Stimulated activated CD4-positive, alpha-beta T cell treated with anti-CD3 and anti-CD28 coated beads, Interleukin-2, amount 100 ng/mL, for 48 hours (primary cell): ENCODE data around the gene NUDT19.
"Not testable (repeated sequence)": the region's sequence is repeated elsewhere in the genome, so short reads cannot be mapped to it uniquely, and the experiment has no call there.

Experiments
- DNase-seq, 2 donors: peaks; one replicate each; pipeline ENCODE4 v3.0.0-alpha.2; 2020

Gene NUDT19

GRCh38 chr19:32691291-32691951 is at the start of gene NUDT19:
NUDT19 (plus strand) TSS chr19:32691821; CDS start chr19:32691961, 140 bp downstream.
- peak; percentile 73 for DNase-seq

- peak; percentile 31 to 38 for DNase-seq
These were observed 48.9 kb upstream of the NUDT19 start for GRCh38 chr19:32642771-32643170.

- DNase-seq = no peak
These were observed 45.1 kb upstream of the NUDT19 start for GRCh38 chr19:32646556-32646955.

GRCh38 chr19:32647361-32647760 is 44.3 kb upstream of the NUDT19 start:
- DNase-seq = no peak

- DNase-seq = no peak
These were observed 41.9 kb upstream of the NUDT19 start for GRCh38 chr19:32649751-32650150.

- DNase-seq = no peak
These were observed 41.0 kb upstream of the NUDT19 start for GRCh38 chr19:32650671-32651070.

- no peak for DNase-seq
These were observed 39.9 kb upstream of the NUDT19 start for GRCh38 chr19:32651729-32652140.

GRCh38 chr19:32652331-32652730 is 39.3 kb upstream of the NUDT19 start:
- DNase-seq = not testable (repeated sequence)

- DNase-seq = no peak
These were observed 38.6 kb upstream of the NUDT19 start for GRCh38 chr19:32652894-32653598.

- DNase-seq = no peak
These were observed 38.1 kb upstream of the NUDT19 start for GRCh38 chr19:32653599-32653915.

GRCh38 chr19:32656379-32656778 is 35.2 kb upstream of the NUDT19 start:
- DNase-seq = not testable (repeated sequence)

GRCh38 chr19:32658075-32658474 is 33.5 kb upstream of the NUDT19 start:
- no peak for DNase-seq

- DNase-seq = no peak
These were observed 33.1 kb upstream of the NUDT19 start for GRCh38 chr19:32658527-32658926.

GRCh38 chr19:32661318-32661717 is 30.3 kb upstream of the NUDT19 start:
- no peak for DNase-seq

- no peak for DNase-seq
These were observed 29.4 kb upstream of the NUDT19 start for GRCh38 chr19:32662186-32662585.

- DNase-seq = no peak
These were observed 25.5 kb upstream of the NUDT19 start for GRCh38 chr19:32666084-32666483.

- DNase-seq = no peak
These were observed 22.3 kb upstream of the NUDT19 start for GRCh38 chr19:32669310-32669709.

GRCh38 chr19:32671883-32672593 is 19.6 kb upstream of the NUDT19 start:
- DNase-seq = no peak

GRCh38 chr19:32672841-32673240 is 18.8 kb upstream of the NUDT19 start:
- no peak for DNase-seq

- DNase-seq = no peak
These were observed 18.0 kb upstream of the NUDT19 start for GRCh38 chr19:32673573-32673972.

GRCh38 chr19:32674153-32674930 is 17.3 kb upstream of the NUDT19 start:
- no peak for DNase-seq

- peak; percentile 97 to 98 for DNase-seq
These were observed 16.5 kb upstream of the NUDT19 start, which contains the start of gene ANKRD27 for GRCh38 chr19:32674931-32675719. ANKRD27 (minus strand) TSS chr19:32675180; CDS start chr19:32659015, 16,165 bp downstream.
